Liver (tissue), 9 donors: ENCODE measurements around the gene RPTOR. TPM values are rescaled to one million over a fixed set of nuclear protein-coding genes. Genes with fewer than 3 reads are reported as not detected.

Experiments used
- DNase-seq: peaks from one replicate; pipeline ENCODE4 v3.0.0-alpha.2; 2017; ENCODE audit warnings: low spot score
- H3K27ac ChIP-seq, 2 donors: one replicate each; pipeline ENCODE4 v1.7.0; 2013; ENCODE audit warnings: inconsistent platforms in 2 of 2, low read length in 2 of 2, control low read depth in 1 of 2, low read depth in 1 of 2, mild to moderate bottlenecking in 1 of 2
- H3K27me3 ChIP-seq, 4 donors: one replicate each; pipeline versions ENCODE4 v1.6.1 to v1.7.0; 2013; ENCODE audit warnings: low read length in 3 of 4, inconsistent platforms in 1 of 4, mild to moderate bottlenecking in 1 of 4, moderate library complexity in 1 of 4; ENCODE audit not compliant: control insufficient read depth in 4 of 4, insufficient read depth in 4 of 4
- H3K36me3 ChIP-seq, 4 donors: one replicate each; pipeline versions ENCODE4 v1.6.1 to v1.7.0; 2013; ENCODE audit warnings: low read length in 3 of 4, mild to moderate bottlenecking in 3 of 4, low read depth in 1 of 4, moderate library complexity in 1 of 4; ENCODE audit not compliant: control insufficient read depth in 4 of 4, insufficient read depth in 3 of 4
- H3K4me1 ChIP-seq, 4 donors: one replicate each; pipeline versions ENCODE4 v1.6.1 to v1.7.0; 2013; ENCODE audit warnings: low read length in 3 of 4, mild to moderate bottlenecking in 3 of 4, moderate library complexity in 1 of 4; ENCODE audit not compliant: control insufficient read depth in 4 of 4, insufficient read depth in 4 of 4
- H3K4me3 ChIP-seq, 3 donors: one replicate each; pipeline versions ENCODE4 v1.6.1 to v1.7.0; 2013; ENCODE audit warnings: low read length in 3 of 3, control low read depth in 1 of 3, low read depth in 1 of 3, mild to moderate bottlenecking in 1 of 3
- H3K9ac ChIP-seq, 2 donors: one replicate each; pipeline ENCODE4 v1.7.0; 2013; ENCODE audit warnings: low read length in 2 of 2, mild to moderate bottlenecking in 2 of 2, moderate library complexity in 2 of 2, control low read depth in 1 of 2, low read depth in 1 of 2
- H3K9me3 ChIP-seq, 4 donors: one replicate each; pipeline versions ENCODE4 v1.6.1 to v1.7.0; 2013; ENCODE audit warnings: low read length in 3 of 4; ENCODE audit not compliant: control insufficient read depth in 4 of 4
- EGR1 ChIP-seq, 2 donors: IDR thresholded peaks; 2 replicates each; pipeline ENCODE4 v1.6.1; 2016 to 2018; ENCODE audit warnings: antibody characterized with exemption in 2 of 2, low read depth in 2 of 2
- FOXA1 ChIP-seq: IDR thresholded peaks from 2 replicates; pipeline ENCODE4 v1.6.1; 2016; ENCODE audit warnings: antibody characterized with exemption
- FOXA2 ChIP-seq: IDR thresholded peaks from 2 replicates; pipeline ENCODE4 v1.6.1; 2016; ENCODE audit warnings: antibody characterized with exemption
- GABPA ChIP-seq, 2 donors: IDR thresholded peaks in 1 of 2; conservative IDR thresholded peaks in 1 of 2; 2 replicates each; pipeline ENCODE4 v1.6.1; 2016; ENCODE audit warnings: antibody characterized with exemption in 2 of 2, mild to moderate bottlenecking in 1 of 2, moderate library complexity in 1 of 2
- HNF4A ChIP-seq, 2 donors: conservative IDR thresholded peaks; 2 replicates each; pipeline ENCODE4 v1.6.1; 2016; ENCODE audit warnings: antibody characterized with exemption in 2 of 2, mild to moderate bottlenecking in 2 of 2
- HNF4G ChIP-seq: IDR thresholded peaks from 2 replicates; pipeline ENCODE4 v1.6.1; 2016; ENCODE audit warnings: antibody characterized with exemption
- JUND ChIP-seq, 2 donors: IDR thresholded peaks; 2 replicates each; pipeline ENCODE4 v1.6.1; 2016; ENCODE audit warnings: antibody characterized with exemption in 2 of 2
- NR2F2 ChIP-seq: IDR thresholded peaks from 2 replicates; pipeline ENCODE4 v1.6.1; 2016; ENCODE audit warnings: antibody characterized with exemption
- RAD21 ChIP-seq, 2 donors: IDR thresholded peaks; 2 replicates each; pipeline ENCODE4 v1.6.1; 2016; ENCODE audit warnings: antibody characterized with exemption in 2 of 2, mild to moderate bottlenecking in 2 of 2
- RXRA ChIP-seq, 2 donors: IDR thresholded peaks; 2 replicates each; pipeline ENCODE4 v1.6.1; 2017 to 2018; ENCODE audit warnings: antibody characterized with exemption in 2 of 2, mild to moderate bottlenecking in 1 of 2
- SP1 ChIP-seq: IDR thresholded peaks from 2 replicates; pipeline ENCODE4 v1.6.1; 2018; ENCODE audit warnings: antibody characterized with exemption, mild to moderate bottlenecking
- TAF1 ChIP-seq: conservative IDR thresholded peaks from 2 replicates; pipeline ENCODE4 v1.6.1; 2016; ENCODE audit warnings: antibody characterized with exemption, mild to moderate bottlenecking
- YY1 ChIP-seq: IDR thresholded peaks from 2 replicates; pipeline ENCODE4 v1.6.1; 2016; ENCODE audit warnings: antibody characterized with exemption, mild to moderate bottlenecking
- WGBS: extraction: QIAGEN DNeasy Blood & Tissue Kit; methylation state at CpG from one replicate; pipeline ENCODE4 v1.1.7; 2013; 5-methylcytosine and 5-hydroxymethylcytosine counted together
- polyA plus RNA-seq, 2 donors: library from polyadenylated mRNA; stranded (reverse) in 1 of 2; unstranded in 1 of 2; fragments of 200-250 nt in 1 of 2; fragments of >200 nt in 1 of 2; fragmentation: Nextera tagmentation in 1 of 2; extraction: Ambion mirVana in 1 of 2; gene quantifications; one replicate each; pipeline versions ENCODE4 v1.2.1 to v1.2.3, GENCODE V29; 2013 to 2015
- total RNA-seq, 2 donors: library from RNA; depleted of rRNA; stranded (reverse); fragments of >200 nt; gene quantifications; one replicate each; pipeline ENCODE4 v1.2.3, GENCODE V29; 2014
- TF ChIP-seq, protein P1 (sequence below): IDR thresholded peaks from 2 replicates; pipeline ENCODE4 v1.6.1; 2016; ENCODE audit warnings: antibody characterized with exemption, mild to moderate bottlenecking
- TF ChIP-seq, protein P2 (sequence below): fragments of 150-350 bp; IDR thresholded peaks from 2 replicates; pipeline ENCODE4 v1.5.1; 2017; ENCODE audit warnings: improper control_type of control experiment, low read depth, low read length; ENCODE audit not compliant: missing input control
- TF ChIP-seq, protein P3 (sequence below): IDR thresholded peaks from 2 replicates; pipeline ENCODE4 v1.6.1; 2016; ENCODE audit warnings: antibody characterized with exemption
- TF ChIP-seq, protein P4 (sequence below): IDR thresholded peaks from 2 replicates; pipeline ENCODE4 v1.6.1; 2016; ENCODE audit warnings: antibody characterized with exemption
- TF ChIP-seq, protein P5 (sequence below): IDR thresholded peaks from 2 replicates; pipeline ENCODE4 v1.6.1; 2016; ENCODE audit warnings: antibody characterized with exemption
- donor health status: healthy.
- donor health status: healthy.
- donor health status: healthy.
- donor health status: healthy.
- donor health status: healthy.

The RPTOR gene
- total and polyA plus RNA-seq, 4 donors, result 4.8 to 25.4 (median 11.6) TPM

DNA sequence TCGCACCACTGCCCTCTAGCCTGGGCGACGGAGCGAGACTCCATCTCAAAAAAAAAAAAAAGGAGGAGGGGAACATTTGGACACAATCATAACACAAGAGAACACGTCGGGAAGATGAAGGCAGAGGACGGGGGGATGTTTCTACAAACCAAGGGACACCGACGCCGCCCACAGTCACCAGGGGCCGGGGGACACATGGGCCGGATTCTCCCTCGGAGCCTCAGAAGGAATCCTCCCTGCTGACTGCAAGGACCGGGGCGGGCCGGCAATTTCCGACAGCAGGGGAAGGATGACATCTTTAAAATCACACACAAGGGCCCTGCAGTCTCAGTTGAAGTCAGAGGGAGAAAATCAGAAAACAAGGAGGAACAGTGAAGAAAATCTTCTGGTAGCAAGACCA lies 438.9 kb downstream of the RPTOR start:
- Histone ChIP-seq H3K4me3 (no peak overlapping the region), H3K27me3 (no peaks in the 10 kb centered on the region), H3K9me3 (no peaks in the 10 kb centered on the region), H3K9ac (no peak overlapping the region), H3K36me3 (no peaks in the 10 kb centered on the region), H3K27ac (no peak overlapping the region), H3K4me1 (peaks cover 0 to 6% (median 2%) of the 10 kb centered on the region in 4 donors)
- WGBS, result 83% methylated on average over 17 of the region's 17 CpGs
- TF ChIP-seq, protein P1, sequence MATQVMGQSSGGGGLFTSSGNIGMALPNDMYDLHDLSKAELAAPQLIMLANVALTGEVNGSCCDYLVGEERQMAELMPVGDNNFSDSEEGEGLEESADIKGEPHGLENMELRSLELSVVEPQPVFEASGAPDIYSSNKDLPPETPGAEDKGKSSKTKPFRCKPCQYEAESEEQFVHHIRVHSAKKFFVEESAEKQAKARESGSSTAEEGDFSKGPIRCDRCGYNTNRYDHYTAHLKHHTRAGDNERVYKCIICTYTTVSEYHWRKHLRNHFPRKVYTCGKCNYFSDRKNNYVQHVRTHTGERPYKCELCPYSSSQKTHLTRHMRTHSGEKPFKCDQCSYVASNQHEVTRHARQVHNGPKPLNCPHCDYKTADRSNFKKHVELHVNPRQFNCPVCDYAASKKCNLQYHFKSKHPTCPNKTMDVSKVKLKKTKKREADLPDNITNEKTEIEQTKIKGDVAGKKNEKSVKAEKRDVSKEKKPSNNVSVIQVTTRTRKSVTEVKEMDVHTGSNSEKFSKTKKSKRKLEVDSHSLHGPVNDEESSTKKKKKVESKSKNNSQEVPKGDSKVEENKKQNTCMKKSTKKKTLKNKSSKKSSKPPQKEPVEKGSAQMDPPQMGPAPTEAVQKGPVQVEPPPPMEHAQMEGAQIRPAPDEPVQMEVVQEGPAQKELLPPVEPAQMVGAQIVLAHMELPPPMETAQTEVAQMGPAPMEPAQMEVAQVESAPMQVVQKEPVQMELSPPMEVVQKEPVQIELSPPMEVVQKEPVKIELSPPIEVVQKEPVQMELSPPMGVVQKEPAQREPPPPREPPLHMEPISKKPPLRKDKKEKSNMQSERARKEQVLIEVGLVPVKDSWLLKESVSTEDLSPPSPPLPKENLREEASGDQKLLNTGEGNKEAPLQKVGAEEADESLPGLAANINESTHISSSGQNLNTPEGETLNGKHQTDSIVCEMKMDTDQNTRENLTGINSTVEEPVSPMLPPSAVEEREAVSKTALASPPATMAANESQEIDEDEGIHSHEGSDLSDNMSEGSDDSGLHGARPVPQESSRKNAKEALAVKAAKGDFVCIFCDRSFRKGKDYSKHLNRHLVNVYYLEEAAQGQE, result no peak
- TF ChIP-seq HNF4A (conservative IDR thresholded peaks at IDR 0.05) (no peak), RAD21 (IDR thresholded peaks at IDR 0.05) (no peak), YY1 (no peak), TAF1 (no peak), FOXA1 (no peak), HNF4G (no peak), SP1 (no peak), JUND (IDR thresholded peaks at IDR 0.05) (no peak), FOXA2 (no peak), GABPA (IDR thresholded peaks at IDR 0.05 in 1 of 2, conservative IDR thresholded peaks at IDR 0.05 in 1 of 2) (no peak), NR2F2 (no peak), EGR1 (IDR thresholded peaks at IDR 0.05; ENCODE audit: low read depth in 2 of 2) (no peak), RXRA (IDR thresholded peaks at IDR 0.05) (no peak)
- TF ChIP-seq, protein P2, sequence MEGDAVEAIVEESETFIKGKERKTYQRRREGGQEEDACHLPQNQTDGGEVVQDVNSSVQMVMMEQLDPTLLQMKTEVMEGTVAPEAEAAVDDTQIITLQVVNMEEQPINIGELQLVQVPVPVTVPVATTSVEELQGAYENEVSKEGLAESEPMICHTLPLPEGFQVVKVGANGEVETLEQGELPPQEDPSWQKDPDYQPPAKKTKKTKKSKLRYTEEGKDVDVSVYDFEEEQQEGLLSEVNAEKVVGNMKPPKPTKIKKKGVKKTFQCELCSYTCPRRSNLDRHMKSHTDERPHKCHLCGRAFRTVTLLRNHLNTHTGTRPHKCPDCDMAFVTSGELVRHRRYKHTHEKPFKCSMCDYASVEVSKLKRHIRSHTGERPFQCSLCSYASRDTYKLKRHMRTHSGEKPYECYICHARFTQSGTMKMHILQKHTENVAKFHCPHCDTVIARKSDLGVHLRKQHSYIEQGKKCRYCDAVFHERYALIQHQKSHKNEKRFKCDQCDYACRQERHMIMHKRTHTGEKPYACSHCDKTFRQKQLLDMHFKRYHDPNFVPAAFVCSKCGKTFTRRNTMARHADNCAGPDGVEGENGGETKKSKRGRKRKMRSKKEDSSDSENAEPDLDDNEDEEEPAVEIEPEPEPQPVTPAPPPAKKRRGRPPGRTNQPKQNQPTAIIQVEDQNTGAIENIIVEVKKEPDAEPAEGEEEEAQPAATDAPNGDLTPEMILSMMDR, result no peak
- TF ChIP-seq, protein P3, sequence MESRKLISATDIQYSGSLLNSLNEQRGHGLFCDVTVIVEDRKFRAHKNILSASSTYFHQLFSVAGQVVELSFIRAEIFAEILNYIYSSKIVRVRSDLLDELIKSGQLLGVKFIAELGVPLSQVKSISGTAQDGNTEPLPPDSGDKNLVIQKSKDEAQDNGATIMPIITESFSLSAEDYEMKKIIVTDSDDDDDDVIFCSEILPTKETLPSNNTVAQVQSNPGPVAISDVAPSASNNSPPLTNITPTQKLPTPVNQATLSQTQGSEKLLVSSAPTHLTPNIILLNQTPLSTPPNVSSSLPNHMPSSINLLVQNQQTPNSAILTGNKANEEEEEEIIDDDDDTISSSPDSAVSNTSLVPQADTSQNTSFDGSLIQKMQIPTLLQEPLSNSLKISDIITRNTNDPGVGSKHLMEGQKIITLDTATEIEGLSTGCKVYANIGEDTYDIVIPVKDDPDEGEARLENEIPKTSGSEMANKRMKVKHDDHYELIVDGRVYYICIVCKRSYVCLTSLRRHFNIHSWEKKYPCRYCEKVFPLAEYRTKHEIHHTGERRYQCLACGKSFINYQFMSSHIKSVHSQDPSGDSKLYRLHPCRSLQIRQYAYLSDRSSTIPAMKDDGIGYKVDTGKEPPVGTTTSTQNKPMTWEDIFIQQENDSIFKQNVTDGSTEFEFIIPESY, result no peak
- TF ChIP-seq, protein P4, sequence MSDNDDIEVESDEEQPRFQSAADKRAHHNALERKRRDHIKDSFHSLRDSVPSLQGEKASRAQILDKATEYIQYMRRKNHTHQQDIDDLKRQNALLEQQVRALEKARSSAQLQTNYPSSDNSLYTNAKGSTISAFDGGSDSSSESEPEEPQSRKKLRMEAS, result no peak
- TF ChIP-seq, protein P5, sequence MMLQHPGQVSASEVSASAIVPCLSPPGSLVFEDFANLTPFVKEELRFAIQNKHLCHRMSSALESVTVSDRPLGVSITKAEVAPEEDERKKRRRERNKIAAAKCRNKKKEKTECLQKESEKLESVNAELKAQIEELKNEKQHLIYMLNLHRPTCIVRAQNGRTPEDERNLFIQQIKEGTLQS, result no peak
- no peak for DNase-seq
